Left colon (tissue), 2 donors: ENCODE data around the gene VDAC2. TPM values are rescaled to one million over a fixed set of nuclear protein-coding genes. Genes with fewer than 3 reads are reported as not detected.
A peak's percentile ranks its signal among the peaks of the same experiment; 100 is the strongest.
"Not testable (repeated sequence)": the region's sequence is repeated elsewhere in the genome, so short reads cannot be mapped to it uniquely, and the experiment has no call there.

ENCODE experiments used
- ATAC-seq: fragments of 200-7000 bp; cut with Tn5 transposase; one replicate; pipeline ENCODE4 v1.9.1; 2020; ENCODE audit warnings: mild to moderate bottlenecking, moderate library complexity
- DNase-seq, 2 donors: peaks; one replicate each; pipeline ENCODE4 v3.0.0-alpha.2; 2020
- intact Hi-C, 2 donors: fragments of 100-400 bp; cut with DNase I in 1 of 2; cut with micrococcal nuclease in 1 of 2; formaldehyde crosslinking; loops; one replicate each; pipeline versions ENCODE4 v1.11.2 to v1.14.0; 2022; cut with DNase I, micrococcal nuclease
- total RNA-seq, 2 donors: library from RNA; stranded (reverse); fragmentation: NEBNext Ultra II Directional; extraction: Animal tissue kit (Norgen Biotek cat#: 25700); gene quantifications; one replicate each; pipeline ENCODE4 v1.2.1, GENCODE V29; 2021
- donor health status: DM: no; HTN: no; CAD: no.
- donor health status: DM: yes; HTN: yes; CAD: no.

The VDAC2 gene
- total RNA-seq, 2 donors from 2014 or later, result 288 to 359 TPM

DNA sequence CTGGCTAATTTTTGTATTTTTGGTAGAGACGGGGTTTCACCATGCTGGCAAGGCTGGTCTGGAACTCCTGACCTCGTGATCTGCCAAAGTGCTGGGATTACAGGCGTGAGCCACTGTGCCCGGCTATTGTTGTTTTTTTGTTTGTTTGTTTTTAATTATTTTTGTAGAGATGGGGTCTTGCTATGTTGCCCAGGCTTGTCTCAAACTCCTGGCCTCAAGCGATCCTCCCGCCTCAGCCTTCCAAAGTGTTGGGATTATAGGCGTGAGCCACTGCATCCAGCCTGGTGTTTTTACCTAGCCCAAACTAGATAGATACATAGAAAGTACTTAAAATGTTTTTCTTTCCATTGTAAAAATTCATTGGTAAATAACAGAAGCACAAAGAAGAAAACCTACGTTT, 10.9 kb downstream of the VDAC2 start:
- DNase-seq, intact Hi-C loops, ATAC-seq: not testable (repeated sequence)

DNA sequence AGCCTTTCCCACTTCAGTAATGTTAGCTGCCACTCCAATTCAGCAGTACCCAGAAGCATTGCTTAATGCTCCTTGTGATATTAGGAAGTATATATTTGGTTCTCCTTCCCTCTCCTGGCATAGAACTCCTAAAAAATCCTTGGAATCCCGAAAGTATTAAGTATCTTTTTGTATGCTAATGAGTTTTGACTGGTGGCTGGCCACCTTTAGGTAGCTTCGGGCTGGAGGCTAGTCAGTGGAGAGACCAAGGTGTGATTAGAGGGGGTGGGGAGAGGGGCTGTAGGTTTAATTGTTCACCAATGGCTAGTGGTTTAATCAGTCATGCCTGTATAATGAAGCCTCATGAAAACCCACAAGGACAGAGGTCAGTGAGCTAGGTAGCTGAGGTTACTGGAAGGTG, 12.9 kb downstream of the VDAC2 start:
- ATAC-seq, result no peak
- intact Hi-C loops, result no loop called here
- peak in 1 of 2 donors; percentile 9 for DNase-seq

DNA sequence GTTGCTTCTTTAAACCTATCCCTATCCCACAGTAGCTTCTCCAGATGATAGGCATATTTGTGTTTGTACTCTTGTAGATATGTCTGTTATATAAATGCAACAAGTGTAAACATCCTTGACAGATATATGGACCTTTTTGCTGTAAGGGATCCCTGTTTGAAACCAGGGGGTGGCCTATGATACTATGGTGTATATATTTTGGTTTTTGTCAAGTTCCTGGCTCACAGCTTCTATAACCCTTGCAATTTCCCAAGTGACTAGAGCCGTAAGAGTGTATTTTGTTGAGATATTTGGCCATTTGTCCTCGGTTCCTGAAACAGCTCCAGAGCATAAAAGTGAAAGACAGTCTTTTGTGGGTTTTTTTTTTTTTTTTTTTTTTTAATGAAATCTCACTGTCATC, 15.5 kb downstream of the VDAC2 start:
- no peak for ATAC-seq
- intact Hi-C loops, result loop anchor here in 1 of 2 donors (5.0 kb wide), 1 partner anchor 109 kb away; no protein-coding TSS in a partner anchor
- no peak for DNase-seq

DNA sequence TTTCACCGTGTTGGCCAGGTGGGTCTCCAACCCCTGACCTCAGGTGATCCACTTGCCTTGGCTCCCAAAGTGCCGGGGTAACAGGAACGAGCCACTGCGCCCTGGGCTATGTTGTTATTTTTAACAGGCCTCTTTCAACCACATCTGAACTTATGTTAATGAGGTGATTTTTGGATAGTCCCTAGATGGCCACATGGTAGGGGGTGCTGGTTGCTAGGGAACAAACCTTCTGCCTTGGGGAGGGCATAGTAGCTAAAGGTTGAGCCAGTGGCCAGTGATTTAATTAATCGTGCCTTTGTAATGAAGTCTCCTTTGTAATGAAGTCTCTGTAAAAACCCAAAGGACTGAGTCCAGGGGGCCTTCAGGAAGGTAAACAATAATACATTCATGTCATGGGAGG, 16.1 kb downstream of the VDAC2 start:
- ATAC-seq (no peak), DNase-seq (peak; percentile 4 to 18)
- intact Hi-C loops, result loop anchor here in 1 of 2 donors (5.0 kb wide), 1 partner anchor 109 kb away; no protein-coding TSS in a partner anchor

DNA sequence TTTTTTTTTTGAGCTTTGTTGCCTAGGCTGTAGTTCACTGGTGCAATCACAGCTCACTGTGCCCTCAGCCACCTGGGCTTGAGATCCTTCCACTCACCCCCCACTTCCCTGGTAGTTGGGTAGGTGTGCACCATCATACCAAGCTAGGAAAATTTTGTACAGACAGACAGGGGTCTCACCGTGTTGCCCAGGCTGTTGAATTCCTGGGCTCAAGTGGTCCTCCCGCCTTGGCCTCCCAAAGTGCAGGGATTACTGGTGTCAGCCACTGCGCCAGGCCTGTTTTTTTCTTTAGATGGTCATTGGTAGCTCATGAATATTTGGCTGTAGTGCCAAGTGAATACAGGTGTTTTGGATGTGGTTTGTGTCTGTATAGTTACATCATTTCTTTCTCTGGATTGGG, 17.7 kb downstream of the VDAC2 start:
- intact Hi-C loops, result loop anchor here in 1 of 2 donors (5.0 kb wide), 1 partner anchor 111 kb away; no protein-coding TSS in a partner anchor
- ATAC-seq, result no peak
- peak in 1 of 2 donors; percentile 18 for DNase-seq

DNA sequence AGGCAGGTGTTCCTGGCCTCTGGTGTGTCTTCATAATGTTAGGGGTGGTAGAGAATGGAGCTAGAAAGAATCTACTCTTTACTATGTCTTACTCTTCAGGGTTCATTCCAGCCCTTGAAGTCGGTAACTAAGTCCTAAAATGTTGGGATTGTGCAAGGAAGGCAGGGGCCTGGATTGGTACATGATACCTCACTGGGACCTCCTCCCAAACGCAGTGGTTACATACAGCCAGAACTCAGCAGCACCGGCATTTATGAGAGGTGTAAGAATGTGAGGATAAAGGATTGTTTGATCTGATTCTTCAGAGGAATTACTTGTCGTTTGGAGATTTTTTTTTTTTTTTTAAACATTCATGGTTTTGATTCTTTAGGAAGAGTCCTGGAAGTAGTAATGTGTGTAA, 18.2 kb downstream of the VDAC2 start:
- intact Hi-C loops, result loop anchor here in 1 of 2 donors (5.0 kb wide), 1 partner anchor 112 kb away; no protein-coding TSS in a partner anchor
- peak in 1 of 2 donors; percentile 2 for DNase-seq
- ATAC-seq, result no peak

DNA sequence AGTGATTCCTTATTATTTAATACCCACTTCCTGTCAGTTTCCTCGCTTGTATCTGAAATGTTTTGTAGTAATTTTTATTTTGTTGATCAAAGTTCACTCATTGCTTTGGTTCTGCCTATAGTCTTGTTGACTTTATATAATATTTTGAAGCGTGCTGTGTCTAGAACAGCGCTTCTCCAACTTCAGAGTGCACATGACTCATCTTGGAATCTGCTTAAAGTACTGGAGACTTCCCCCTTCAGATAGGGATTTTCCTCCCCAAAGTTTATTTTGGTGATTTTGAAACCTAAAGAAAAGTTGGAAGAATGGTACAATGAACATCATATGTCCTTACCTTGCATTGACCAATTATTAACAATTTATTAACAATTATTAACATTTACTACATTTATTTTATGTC, 19.4 kb downstream of the VDAC2 start:
- DNase-seq, result peak in 1 of 2 donors; percentile 8
- no peak for ATAC-seq
- intact Hi-C loops, result loop anchor here in 1 of 2 donors (5.0 to 10.0 kb wide), 2 partner anchors 45 to 113 kb away; no protein-coding TSS in a partner anchor

DNA sequence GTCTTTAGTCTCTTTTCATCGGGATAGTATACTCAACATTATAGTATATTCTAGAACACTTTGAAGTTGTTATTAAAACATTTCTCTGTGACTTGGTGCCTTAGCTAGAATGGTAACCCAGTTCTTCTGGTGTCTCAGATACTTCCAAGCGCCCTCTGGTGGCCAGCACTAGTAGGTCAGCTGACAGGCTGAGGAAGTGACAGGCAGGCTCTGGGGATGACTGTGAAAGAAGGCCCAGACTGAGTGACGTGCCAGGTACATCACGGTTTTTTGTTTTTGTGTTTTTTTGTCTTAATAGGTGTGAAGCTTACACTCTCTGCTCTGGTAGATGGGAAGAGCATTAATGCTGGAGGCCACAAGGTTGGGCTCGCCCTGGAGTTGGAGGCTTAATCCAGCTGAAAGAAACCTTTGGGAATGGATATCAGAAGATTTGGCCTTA, 20.0 kb downstream of the VDAC2 start:
- intact Hi-C loops, result loop anchor here in 1 of 2 donors (10.0 kb wide), 1 partner anchor 46 kb away; no protein-coding TSS in a partner anchor
- DNase-seq (peak; percentile 88 to 96), ATAC-seq (peak; percentile 23)

DNA sequence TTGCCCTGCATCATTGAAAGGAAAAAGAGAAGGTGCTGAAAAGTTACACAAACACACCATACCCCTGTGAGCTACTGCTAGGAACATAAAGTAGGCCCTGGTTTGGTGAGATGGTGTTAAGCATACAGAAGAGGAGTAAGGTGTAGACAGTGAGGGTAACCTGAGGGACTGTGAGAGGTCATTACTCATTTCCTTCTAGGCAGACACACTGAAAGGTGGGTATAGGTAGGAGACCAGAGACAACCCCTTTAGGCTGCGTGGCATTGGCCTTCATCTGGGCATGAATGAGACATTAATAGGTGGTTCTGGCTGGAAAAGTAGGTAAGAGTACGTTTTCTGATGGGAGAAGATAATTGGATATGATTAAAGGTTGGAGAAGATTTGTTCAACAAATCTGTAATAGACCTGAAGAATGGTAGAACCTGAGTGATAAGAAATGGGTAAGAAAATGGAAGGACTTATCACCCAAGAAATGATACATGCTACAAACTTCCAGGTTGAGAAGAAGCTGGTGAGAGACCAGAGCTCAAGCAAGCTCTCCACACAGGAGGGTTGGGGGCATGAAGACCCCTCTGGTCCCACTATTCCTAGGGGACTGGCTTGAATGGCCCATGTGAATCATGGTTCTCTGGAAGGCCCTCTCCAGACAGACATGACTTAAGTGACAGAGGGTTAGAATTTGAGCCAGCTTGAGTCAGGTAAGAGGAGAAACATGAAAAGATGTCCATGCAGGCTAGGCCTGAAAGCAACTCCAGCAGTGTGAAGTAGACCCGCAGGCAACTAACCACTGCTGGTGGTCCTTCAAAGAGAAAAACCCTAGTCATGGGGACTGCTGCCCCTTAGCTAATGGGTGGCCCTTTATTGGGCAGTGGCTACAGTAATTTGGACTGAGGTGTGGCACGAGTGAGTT, 21.3 kb downstream of the VDAC2 start:
- DNase-seq (peak in 1 of 2 donors; percentile 16), ATAC-seq (no peak)
- intact Hi-C loops, result loop anchor here in 1 of 2 donors (10.0 kb wide), 1 partner anchor 47 kb away; no protein-coding TSS in a partner anchor

DNA sequence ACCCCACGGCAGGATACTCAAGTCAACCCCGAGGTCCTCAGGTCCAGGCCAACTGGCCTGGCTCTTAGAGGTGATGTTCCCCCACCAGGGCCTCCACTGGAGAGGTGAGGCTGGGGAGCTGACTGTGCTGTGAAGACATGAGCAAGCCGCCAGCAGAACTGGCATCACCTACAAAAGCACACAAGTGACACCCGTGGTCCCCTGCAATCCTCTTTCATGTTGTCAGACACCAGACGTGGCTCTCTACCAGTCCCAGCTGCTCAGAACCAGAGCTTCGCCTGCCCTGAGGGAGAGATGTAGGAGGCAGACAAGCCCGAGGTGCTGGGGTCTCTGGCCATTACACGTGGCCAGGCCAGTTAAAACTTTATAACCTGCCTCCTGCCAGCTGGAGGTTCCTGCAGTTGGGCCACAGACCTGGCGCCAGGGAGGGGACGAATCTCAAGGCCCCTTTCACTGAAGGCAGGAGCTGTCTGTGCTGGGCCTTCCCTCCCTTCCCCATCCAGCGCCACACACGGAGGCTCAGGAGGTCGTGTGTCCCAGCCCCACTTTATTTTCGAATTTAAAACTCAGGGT, 22.9 kb downstream of the VDAC2 start:
- peak; percentile 36 to 37 for DNase-seq
- intact Hi-C loops, result loop anchor here in 1 of 2 donors (10.0 kb wide), 1 partner anchor 49 kb away; no protein-coding TSS in a partner anchor
- ATAC-seq, result no peak

DNA sequence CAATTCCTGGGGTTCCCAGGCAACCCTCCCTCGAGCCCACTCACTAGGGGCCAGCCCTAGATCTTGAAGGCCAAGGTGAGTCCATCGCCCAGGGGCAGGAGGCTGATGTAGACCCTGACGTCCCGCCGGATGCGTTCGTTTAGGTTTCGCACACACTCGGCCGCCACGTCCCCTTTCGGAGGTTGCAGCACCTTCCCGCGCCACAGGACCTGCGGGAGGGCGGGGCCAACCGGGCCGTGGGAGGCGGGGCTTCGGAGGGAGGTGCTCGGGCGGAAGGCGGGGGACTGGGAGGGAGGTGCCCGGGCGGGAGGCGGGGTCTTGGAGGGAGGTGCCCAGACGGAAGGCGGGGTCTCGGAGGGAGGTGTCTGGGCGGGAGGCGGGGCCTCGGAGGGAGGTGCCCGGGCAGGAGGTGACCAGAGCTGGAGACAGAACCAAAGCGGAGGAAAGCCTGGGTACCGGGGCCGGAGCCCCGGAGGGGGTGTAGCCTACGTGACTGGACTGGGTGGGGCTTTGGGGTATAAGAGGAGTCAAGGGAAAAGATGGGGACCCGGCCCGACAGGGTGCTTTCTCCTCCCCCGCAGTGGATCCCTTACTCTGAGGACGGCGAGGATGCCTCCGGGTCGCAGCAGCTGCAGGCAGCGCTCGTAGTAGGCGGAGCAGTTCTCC, 23.6 kb downstream of the VDAC2 start:
- intact Hi-C loops, result loop anchor here in 1 of 2 donors (10.0 kb wide), 1 partner anchor 49 kb away; no protein-coding TSS in a partner anchor
- ATAC-seq (peak; percentile 72), DNase-seq (peak; percentile 97 to 98)

DNA sequence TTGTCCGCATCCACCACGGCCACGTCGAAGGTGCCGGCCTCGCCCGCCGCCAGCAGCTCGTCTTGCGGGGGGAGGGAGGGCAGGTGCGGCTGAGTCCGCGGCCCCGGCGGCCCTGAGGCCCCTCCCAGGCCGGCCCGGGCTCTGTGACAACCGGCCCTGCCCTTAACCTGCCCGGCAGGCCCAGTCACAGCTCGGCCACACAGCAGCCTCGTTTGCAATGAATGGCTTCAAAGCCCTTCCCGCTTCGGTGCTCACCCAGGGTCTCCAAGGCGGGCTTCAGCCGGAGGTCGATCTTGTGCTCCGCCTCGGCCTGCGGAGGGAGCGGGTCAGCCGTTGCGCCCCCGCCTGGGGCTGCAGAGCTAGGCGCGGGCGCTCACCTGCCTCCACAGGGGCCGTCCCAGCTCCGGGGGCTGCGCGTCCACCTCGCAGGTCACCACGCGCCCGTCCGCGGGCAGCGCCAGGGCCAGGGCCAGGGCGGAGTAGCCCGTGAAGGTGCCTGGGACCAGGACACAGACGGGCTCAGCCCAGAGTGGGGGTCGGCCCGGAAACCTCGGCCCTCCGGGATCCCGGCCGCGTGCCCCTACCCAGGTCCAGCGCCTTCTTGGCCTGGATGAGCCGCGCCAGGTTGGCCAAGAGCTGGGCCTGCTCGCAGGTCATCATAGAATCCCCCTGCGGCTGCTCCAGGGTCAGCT, 24.2 kb downstream of the VDAC2 start:
- intact Hi-C loops, result loop anchor here in 1 of 2 donors (5.0 to 10.0 kb wide), 2 partner anchors 50 to 123 kb away; partner anchors contain the start of gene SAMD8
- peak; percentile 42 to 73 for DNase-seq

DNA sequence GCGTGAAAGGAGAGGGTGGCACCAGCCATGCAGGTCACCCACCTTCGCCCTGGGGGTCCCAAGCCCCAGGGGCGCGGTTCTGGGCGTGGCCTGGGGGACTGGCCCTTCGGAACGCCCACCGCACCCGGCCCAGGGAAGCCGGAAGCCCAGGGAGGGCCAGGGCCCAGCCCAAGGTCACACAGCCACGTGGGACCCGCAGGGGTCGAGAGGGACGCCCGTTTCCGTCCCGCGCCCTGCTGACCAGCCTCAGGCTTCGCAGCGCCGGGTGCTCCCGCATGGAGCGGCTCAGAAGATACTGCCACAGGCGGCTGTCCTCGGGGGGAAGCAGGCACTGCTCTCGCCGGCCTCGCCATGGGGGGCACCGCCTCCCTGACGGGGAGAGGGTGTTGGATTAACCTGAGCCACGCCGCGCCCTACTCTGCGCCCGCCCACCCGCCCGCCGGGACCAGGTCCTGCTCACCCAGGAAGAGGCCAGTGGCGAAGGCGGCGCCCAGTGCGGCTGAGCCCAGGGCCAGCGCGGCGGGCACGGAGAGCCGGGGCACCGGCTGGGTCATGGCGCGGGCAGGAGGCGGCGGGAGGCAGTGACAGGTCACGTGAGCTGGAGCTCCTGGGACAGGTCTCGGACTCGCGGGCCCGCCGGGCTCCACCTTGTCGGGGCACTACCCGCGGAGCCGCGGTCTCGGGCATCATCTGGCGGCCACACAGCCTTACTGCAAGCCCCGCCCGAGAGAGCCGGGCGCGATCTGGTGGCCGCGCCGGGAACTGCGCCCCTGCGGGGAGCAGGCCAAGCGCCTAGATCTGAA, 25.0 kb downstream of the VDAC2 start, which contains the start of gene COMTD1:
COMTD1 (minus strand) TSS at position 583 of the 803 bp plus-strand sequence; CDS start at position 554, 29 bp downstream.
- DNase-seq (peak; percentile 95), ATAC-seq (peak; percentile 65)
- intact Hi-C loops, result loop anchor here in 1 of 2 donors (5.0 to 10.0 kb wide), 2 partner anchors 51 to 123 kb away; partner anchors contain the start of gene SAMD8

More for the DNA sequence above, 24.2 kb downstream of the VDAC2 start:
- peak; percentile 53 for ATAC-seq

DNA sequence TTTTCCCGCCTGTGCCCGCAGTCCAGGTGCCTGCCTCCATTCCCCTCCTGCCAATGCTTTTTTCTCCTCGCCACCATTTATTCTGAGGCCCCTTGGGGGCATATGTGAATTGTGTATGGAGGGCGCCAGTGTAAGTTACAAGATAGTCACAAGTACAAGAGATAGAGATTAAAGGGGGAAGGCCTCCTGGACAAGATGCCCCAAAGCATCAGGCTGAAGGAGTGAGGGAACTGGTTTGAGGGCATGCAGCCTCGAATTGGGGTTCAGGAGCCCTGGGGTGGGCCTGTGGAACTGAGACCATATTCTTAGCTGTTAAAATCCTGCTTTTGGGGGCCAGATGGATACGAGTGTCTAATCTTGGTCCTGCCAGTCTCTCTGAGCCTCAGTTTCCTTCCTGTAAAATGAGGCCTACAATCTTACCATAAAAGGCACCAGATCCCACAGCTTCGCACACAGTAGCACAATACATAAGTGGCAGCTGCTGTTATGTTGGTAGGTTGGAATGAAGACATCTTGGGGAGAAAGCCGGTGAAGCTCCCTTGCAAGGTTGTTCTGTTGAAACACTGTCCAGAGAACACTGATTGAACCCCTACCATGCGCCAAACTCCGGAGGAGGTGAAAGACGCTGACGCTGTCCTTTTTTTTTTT, 25.7 kb downstream of the VDAC2 start:
- intact Hi-C loops, result loop anchor here in 1 of 2 donors (5.0 to 10.0 kb wide), 2 partner anchors 52 to 124 kb away; partner anchors contain the start of gene SAMD8
- no peak for ATAC-seq
- no peak for DNase-seq

DNA sequence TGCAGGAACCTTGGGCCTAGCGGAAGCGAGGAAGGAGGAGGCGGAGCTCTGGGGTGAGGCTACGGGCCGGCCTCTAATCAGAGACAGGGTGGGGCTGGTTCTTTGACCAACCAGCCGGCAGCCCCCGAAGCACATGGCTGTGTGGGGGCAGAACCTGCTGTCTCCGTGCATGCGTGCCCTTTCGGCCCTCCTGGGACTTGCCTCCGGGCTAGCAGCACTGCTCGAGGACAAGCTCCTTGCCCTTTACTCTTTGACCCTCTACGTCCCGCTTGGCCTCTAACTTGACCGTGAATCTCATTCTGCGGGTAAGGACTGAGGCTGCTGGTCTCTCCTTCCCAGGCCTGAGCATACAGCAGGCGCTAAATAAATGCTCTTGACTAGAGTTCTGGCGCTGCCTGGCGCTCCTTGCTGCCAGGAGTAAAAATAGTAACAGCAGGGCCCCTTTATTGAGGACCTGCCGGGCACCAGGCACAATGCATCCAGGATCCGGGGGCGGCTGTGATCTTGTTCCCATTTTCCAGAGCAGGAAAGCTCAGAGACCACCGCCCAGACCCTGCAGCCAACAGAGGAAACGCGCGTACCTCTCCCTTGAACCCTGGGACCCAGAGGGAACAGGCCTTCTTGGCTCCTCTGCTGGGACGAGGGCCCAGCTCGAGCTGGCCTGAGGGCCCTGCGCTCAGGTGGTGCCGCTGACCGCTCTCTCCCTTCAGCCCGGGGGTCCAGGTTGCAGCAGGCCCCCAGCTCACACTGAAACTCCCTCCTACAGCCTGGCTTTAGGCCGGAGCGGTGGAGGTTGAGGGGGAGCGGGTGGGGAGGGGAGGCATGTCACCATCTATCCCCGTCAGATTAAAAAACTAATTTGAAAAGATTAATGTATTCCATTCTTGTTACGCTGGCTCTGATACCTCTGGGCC, 27.8 kb downstream of the VDAC2 start:
- DNase-seq (peak; percentile 20 to 40), ATAC-seq (no peak)
- intact Hi-C loops, result loop anchor here in 1 of 2 donors (5.0 to 10.0 kb wide), 2 partner anchors 54 to 126 kb away; partner anchors contain the start of gene SAMD8
